Uterus (tissue), 4 donors: ENCODE measurements around the gene MOG. TPM values are rescaled to one million over a fixed set of nuclear protein-coding genes. Genes with fewer than 3 reads are reported as not detected.

Source experiments
- DNase-seq, 2 donors: peaks; one replicate each; pipeline ENCODE4 v3.0.0-alpha.2; 2019 to 2020
- H3K27ac ChIP-seq, 2 donors: fragments of 200-600 bp; sonication (generic); 1 replicate in 1 of 2; 2 replicates in 1 of 2; pipeline ENCODE4 v1.5.1; 2016 to 2018
- H3K27me3 ChIP-seq, 2 donors: fragments of 200-600 bp; sonication (generic); one replicate each; pipeline ENCODE4 v1.5.1; 2018 to 2019; ENCODE audit warnings: control low read depth in 1 of 2
- H3K36me3 ChIP-seq, 2 donors: fragments of 200-600 bp; sonication (generic); one replicate each; pipeline ENCODE4 v1.5.1; 2019; ENCODE audit warnings: control low read depth in 1 of 2
- H3K4me1 ChIP-seq, 2 donors: fragments of 200-600 bp; sonication (generic); one replicate each; pipeline ENCODE4 v1.5.1; 2018 to 2019; ENCODE audit warnings: control low read depth in 1 of 2
- H3K4me3 ChIP-seq, 2 donors: fragments of 200-600 bp; sonication (generic); 1 replicate in 1 of 2; 2 replicates in 1 of 2; pipeline ENCODE4 v1.5.1; 2018 to 2019; ENCODE audit warnings: mild to moderate bottlenecking in 1 of 2
- H3K9me3 ChIP-seq, 2 donors: fragments of 200-600 bp; sonication (generic); one replicate each; pipeline ENCODE4 v1.5.1; 2019; ENCODE audit warnings: control low read depth in 1 of 2
- POLR2A ChIP-seq, 2 donors: fragments of 450-650 bp; IDR thresholded peaks; one replicate each; pipeline ENCODE4 v1.6.1; 2016; ENCODE audit warnings: antibody characterized with exemption in 2 of 2, mild to moderate bottlenecking in 1 of 2, moderate library complexity in 1 of 2
- intact Hi-C: fragments of 100-400 bp; cut with DNase I; formaldehyde crosslinking; loops from one replicate; pipeline ENCODE4 v1.15.1; 2023; ENCODE audit warnings: low total_unique reads
- total RNA-seq, 4 donors: library from RNA; depleted of rRNA in 3 of 4; stranded (reverse); fragments of >200 nt in 3 of 4; gene quantifications; one replicate each; pipeline versions ENCODE4 v1.1.0 to v1.2.4, GENCODE V29; 2014 to 2023
- TF ChIP-seq, protein P1 (sequence below), 4 experiments: fragments of 200-600 bp in 2 of 4; fragments of 450-650 bp in 2 of 4; sonication (generic) in 2 of 4; IDR thresholded peaks; one replicate each; pipeline ENCODE4 v1.5.1; 2016 to 2019; ENCODE audit warnings: antibody characterized with exemption in 4 of 4, mild to moderate bottlenecking in 2 of 4, moderate library complexity in 1 of 4
- donor health status: DM: yes; HTN: yes; CAD: no.

MOG gene
- total RNA-seq, 4 donors from 2014 or later: not detected

DNA sequence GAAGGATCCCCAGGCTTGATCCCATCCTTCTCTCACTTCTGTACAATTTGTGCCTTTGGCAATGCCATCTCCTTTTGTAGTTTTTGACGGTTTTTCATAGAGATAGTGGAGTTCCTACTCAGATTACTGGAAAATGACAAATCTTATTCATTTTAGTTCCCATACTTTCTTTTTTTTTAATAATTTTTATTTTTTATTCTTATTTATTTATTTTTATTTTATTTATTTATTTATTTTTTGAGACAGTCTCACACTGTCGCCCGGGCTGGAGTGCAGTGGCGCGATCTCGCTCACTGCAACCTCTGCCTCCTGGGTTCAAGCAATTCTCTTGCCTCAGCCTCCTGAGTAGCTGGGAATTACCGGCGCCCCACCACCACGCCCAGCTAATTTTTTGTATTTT, 19.6 kb upstream of the MOG start:
- TF ChIP-seq, protein P1, sequence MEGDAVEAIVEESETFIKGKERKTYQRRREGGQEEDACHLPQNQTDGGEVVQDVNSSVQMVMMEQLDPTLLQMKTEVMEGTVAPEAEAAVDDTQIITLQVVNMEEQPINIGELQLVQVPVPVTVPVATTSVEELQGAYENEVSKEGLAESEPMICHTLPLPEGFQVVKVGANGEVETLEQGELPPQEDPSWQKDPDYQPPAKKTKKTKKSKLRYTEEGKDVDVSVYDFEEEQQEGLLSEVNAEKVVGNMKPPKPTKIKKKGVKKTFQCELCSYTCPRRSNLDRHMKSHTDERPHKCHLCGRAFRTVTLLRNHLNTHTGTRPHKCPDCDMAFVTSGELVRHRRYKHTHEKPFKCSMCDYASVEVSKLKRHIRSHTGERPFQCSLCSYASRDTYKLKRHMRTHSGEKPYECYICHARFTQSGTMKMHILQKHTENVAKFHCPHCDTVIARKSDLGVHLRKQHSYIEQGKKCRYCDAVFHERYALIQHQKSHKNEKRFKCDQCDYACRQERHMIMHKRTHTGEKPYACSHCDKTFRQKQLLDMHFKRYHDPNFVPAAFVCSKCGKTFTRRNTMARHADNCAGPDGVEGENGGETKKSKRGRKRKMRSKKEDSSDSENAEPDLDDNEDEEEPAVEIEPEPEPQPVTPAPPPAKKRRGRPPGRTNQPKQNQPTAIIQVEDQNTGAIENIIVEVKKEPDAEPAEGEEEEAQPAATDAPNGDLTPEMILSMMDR (IDR thresholded peaks at IDR 0.05): no peak
- TF ChIP-seq POLR2A (IDR thresholded peaks at IDR 0.05): no peak
- Histone ChIP-seq H3K27ac (no peak overlapping the region), H3K4me3 (no peak overlapping the region), H3K9me3 (no peaks in the 10 kb centered on the region), H3K27me3 (no peaks in the 10 kb centered on the region), H3K4me1 (no peaks in the 10 kb centered on the region), H3K36me3 (no peaks in the 10 kb centered on the region)
- intact Hi-C loops: no loop called here
- no peak for DNase-seq

DNA sequence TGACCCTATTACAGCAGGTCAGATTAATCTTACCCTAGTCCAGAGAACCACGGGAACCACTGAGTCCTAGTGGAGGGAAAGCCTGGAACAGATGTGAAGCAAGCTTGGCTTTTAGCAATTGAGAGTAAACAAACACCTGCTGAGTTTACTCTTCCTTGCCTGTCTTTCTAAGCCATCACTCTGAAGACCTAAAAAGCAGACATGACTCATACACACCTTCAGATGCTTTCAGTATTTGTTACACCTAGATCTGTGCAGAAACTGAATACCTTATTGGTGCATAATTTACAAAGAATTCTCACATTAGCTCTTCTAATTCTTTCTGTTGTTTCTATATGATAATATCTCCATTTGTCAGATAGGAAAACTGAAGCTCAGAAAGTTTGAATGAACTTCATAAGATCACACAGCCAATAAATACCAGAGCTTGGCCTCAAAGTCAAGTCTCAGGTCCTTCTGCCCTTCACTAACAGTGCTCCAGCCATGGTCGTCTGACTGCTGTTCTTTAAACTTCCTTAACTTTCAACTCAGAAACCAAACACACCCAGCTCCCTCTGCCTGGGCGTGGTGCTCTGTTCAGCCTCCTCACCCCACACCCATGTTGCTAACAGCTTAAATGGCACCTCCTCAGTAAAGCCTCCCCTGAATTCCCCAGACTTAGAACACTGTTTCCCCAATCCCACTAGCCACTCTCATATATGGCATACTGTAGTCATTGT, 15.3 kb upstream of the MOG start:
- no peak overlapping the region for H3K4me3 ChIP-seq
- H3K27ac ChIP-seq: no peak overlapping the region
- intact Hi-C loops: no loop called here
- H3K36me3 ChIP-seq: no peaks in the 10 kb centered on the region
- TF ChIP-seq POLR2A (IDR thresholded peaks at IDR 0.05): no peak
- TF ChIP-seq, protein P1 (IDR thresholded peaks at IDR 0.05): no peak
- no peaks in the 10 kb centered on the region for H3K27me3 ChIP-seq
- H3K4me1 ChIP-seq: no peaks in the 10 kb centered on the region
- DNase-seq: no peak
- H3K9me3 ChIP-seq: no peaks in the 10 kb centered on the region

DNA sequence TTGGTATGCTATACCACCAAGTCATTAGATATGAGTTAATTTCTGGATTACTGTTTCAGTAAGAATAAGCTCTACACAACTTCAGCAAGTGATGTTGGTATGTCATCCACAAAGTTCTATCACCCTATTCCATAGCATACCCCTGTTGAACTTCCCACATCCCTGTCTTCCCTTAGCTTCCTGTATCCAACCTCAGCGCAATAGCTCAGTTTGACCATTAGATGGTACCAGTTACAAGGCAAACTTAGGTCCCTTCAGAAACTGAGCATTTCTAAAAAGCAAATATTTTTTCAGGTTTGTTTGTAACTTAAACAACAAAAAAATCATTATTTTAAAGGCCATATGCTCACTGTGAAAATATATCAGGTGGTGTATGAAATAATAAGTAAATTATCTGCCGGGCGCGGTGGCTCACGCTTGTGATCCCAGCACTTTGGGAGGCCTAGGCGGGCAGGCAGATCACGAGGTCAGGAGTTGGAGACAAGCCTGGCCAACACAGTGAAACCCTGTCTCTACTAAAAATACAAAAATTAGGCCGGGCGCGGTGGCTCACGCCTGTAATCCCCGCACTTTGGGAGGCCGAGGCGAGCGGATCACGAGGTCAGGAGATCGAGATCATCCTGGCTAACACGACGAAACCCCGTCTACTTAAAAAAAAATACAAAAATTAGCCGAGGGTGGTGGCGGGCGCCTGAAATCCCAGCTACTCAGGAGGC, 8.8 kb upstream of the MOG start:
- H3K27ac ChIP-seq: no peak overlapping the region
- no peaks in the 10 kb centered on the region for H3K36me3 ChIP-seq
- H3K4me3 ChIP-seq: no peak overlapping the region
- no peak for DNase-seq
- no peaks in the 10 kb centered on the region for H3K27me3 ChIP-seq
- H3K9me3 ChIP-seq: no peaks in the 10 kb centered on the region
- TF ChIP-seq POLR2A (IDR thresholded peaks at IDR 0.05): no peak
- TF ChIP-seq, protein P1 (IDR thresholded peaks at IDR 0.05): peak in 2 of 4 experiments; percentile 10 to 23
- H3K4me1 ChIP-seq: no peaks in the 10 kb centered on the region
- intact Hi-C loops: no loop called here

DNA sequence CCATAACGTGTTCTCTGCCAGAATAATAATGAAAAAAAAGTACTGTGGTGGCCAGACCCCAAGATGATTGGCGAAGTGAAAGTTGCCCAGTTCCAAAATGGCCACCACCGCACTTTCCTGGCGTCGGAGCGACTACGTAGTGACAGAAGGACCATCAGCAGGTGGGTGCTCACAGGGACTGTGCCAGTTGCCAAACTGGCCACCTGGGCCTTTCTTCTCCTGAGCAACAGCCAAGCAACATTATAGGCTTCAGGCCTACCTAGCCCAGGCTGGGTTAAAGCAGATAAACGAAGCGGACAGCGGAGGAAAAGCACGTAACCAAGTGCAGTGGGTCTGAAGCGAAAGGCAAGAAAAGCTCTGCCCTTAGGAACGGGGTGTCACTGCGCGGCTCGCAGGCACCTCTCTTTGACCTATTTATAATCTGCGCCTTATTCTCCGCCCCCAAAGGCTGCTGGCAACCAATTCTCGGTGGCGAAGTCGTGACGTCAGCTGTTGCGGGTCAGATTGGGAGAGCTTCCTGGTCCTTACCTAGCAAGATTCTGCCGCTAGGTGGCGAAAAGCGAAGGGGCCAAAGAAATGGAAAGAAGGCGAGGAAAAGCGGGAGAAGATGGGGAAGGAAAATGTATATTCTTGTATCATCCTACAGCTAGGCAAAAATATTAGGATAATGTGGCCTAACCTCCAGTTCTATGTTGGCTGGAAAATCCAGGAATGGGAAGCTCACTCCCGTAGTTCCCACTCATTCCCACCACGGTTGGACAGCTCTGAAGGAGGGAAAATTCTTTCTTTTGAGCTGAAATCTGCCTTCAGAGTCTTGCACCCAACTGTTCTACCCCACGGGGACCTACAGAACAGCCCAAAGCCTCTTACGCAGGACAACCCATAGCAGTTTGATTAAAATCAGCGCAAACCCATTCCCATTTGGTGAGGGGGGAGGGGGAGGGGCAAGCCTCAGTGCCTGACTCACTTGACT, 6.9 kb upstream of the MOG start:
- peak; percentile 98 to 99 for DNase-seq
- H3K4me3 ChIP-seq: peak overlapping the region; percentile 45 to 48
- no peaks in the 10 kb centered on the region for H3K36me3 ChIP-seq
- H3K4me1 ChIP-seq: no peaks in the 10 kb centered on the region
- peak; percentile 68 to 79 for TF ChIP-seq POLR2A (IDR thresholded peaks at IDR 0.05)
- TF ChIP-seq, protein P1 (IDR thresholded peaks at IDR 0.05): peak; percentile 88 to 90 (median 90)
- H3K27me3 ChIP-seq: no peaks in the 10 kb centered on the region
- H3K9me3 ChIP-seq: no peaks in the 10 kb centered on the region
- peak overlapping the region; percentile 90 for H3K27ac ChIP-seq
- intact Hi-C loops: no loop called here
